ENCODE results near the gene LENG1. TPM values are rescaled to one million over a fixed set of nuclear protein-coding genes. Genes with fewer than 3 reads are reported as not detected.

The LENG1 gene
- polyA plus RNA-seq, 3 donors from 2014 or later: 2.6 to 14.0 (median 13.5) TPM

DNA sequence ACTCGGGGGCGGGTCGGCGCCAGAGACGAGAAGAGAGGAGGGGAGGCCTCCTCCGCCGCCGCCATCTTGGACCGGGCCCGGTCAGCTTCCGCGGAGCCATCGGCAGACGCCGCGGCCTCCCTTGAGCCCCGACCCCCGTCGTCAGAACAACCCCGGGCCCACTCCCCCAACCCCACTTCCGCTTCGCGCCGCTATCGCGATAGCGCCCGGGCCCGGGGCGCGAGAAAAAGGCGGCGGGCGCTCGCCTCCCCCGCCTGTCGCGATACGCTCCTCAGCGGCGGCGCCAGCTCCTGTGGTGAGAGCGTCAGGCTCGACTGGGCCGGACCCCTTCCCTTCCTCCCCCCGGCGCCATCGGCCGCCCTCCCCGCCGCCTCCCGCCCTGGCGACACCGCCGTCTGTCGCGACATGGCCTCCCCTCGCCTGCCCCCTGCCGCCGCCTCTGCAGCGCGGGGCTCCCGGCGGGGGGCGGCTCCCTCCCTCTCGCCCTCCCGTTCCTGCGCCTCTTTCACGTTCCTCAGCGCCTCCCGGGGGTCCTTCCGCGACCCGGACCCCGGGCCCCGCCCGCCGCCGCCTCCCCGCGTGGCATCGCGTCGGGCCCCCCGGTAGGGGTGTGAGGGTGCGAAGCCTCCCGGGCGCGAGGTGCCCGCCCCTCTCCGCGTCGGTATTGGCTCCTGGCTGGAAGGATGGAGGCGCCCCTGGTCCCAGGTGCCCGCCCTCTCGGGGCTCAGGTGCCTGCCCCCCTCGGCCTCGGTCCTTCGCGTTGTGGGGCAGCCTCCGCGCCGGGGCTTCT is 21.6 kb downstream of the LENG1 start, which contains the start of gene CNOT3:
Gene CNOT3, plus strand, starts transcription at position 64 of the 790 bp plus-strand sequence. CDS start 5,217 bp downstream, outside the sequence.
- DNase-seq: peak; percentile 37 to 54 (median 46)
- H3K27me3 Mint-ChIP-seq (ENCODE audit: low read depth in 3 of 3): peaks cover 10 to 18% (median 14%) of the 10 kb centered on the region in 3 donors
- H3K36me3 Mint-ChIP-seq: peaks cover 0 to 2% (median 0%) of the 10 kb centered on the region in 3 donors
- peak within 1 kb of the TSS; percentile 87 to 94 (median 90) for H3K4me3 Mint-ChIP-seq
- H3K4me1 Mint-ChIP-seq: peaks cover 42 to 55% of the 10 kb centered on the region in 2 donors
- H3K9me3 Mint-ChIP-seq: no peaks in the 10 kb centered on the region
- peak within 1 kb of the TSS; percentile 86 to 93 (median 92) for H3K27ac Mint-ChIP-seq

DNA sequence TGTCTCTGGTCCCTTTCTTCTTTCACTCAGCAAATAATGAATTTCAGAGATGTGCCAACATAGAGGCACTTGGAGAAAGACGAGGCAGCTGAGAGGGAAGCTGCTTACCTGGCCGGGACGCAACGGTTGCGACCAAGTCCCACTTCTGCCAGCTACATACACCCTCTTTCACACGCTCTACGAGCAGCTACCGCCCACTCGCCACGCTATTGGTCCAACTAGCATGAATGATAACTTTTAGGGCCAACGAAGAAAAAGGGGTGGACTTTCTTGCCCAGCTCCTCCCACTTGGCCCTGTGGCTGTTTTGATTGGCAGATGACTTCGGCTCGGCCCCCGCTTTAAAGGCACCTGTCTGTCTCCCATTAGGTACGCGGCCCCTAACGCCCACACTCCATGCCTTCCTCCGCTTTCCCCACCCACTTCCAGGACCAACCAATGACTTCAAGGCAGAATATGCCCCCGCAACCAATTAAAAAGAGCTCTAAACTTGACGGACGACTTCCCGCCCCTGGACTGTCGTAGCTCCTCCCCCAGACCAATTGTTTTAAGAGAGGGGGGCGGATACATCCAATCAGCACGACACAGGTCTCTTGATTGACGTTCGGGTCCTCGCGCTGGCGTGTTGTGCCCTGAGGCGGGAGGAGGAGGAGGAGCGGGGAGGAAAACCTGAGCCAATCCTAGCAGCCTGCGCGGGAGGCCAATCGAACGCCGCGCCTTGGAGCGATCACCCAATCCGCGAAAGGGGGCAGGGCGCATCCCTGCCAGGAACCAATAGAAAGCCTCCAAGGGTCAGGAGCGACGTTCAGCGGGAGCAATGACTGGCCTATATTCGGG is 22.4 kb downstream of the LENG1 start:
- H3K36me3 Mint-ChIP-seq: no peaks in the 10 kb centered on the region
- peak overlapping the region; percentile 85 to 94 (median 89) for H3K4me3 Mint-ChIP-seq
- H3K9me3 Mint-ChIP-seq: no peaks in the 10 kb centered on the region
- peaks cover 10 to 20% (median 14%) of the 10 kb centered on the region in 3 donors for H3K27me3 Mint-ChIP-seq (ENCODE audit: low read depth in 3 of 3)
- H3K27ac Mint-ChIP-seq: peak overlapping the region; percentile 71 to 93 (median 90)
- H3K4me1 Mint-ChIP-seq: peaks cover 40 to 49% of the 10 kb centered on the region in 2 donors
- peak; percentile 99 to 100 (median 100) for DNase-seq

GRCh38 chr19:54136086-54136863 is 23.2 kb downstream of the LENG1 start:
- peak overlapping the region; percentile 71 to 93 (median 90) for H3K27ac Mint-ChIP-seq
- peak overlapping the region; percentile 85 to 94 (median 89) for H3K4me3 Mint-ChIP-seq
- peaks cover 10 to 19% (median 14%) of the 10 kb centered on the region in 3 donors for H3K27me3 Mint-ChIP-seq (ENCODE audit: low read depth in 3 of 3)
- DNase-seq: no peak
- H3K9me3 Mint-ChIP-seq: no peaks in the 10 kb centered on the region
- peaks cover 38 to 41% of the 10 kb centered on the region in 2 donors for H3K4me1 Mint-ChIP-seq
- H3K36me3 Mint-ChIP-seq: no peaks in the 10 kb centered on the region

GRCh38 chr19:54133957-54134590 is 25.4 kb downstream of the LENG1 start:
- H3K9me3 Mint-ChIP-seq: no peaks in the 10 kb centered on the region
- peaks cover 19 to 21% of the 10 kb centered on the region in 2 donors for H3K4me1 Mint-ChIP-seq
- peak overlapping the region in 1 of 5 donors; percentile 40 for H3K4me3 Mint-ChIP-seq
- H3K27me3 Mint-ChIP-seq (ENCODE audit: low read depth in 3 of 3): peaks cover 8 to 19% (median 14%) of the 10 kb centered on the region in 3 donors
- no peak for DNase-seq
- H3K27ac Mint-ChIP-seq: peak overlapping the region in 4 of 6 donors; percentile 12 to 80 (median 74)
- no peaks in the 10 kb centered on the region for H3K36me3 Mint-ChIP-seq

- peak in 1 of 3 donors; percentile 66 for DNase-seq
- H3K27me3 Mint-ChIP-seq (ENCODE audit: low read depth in 3 of 3): peaks cover 4 to 19% (median 12%) of the 10 kb centered on the region in 3 donors
- no peaks in the 10 kb centered on the region for H3K36me3 Mint-ChIP-seq
- H3K27ac Mint-ChIP-seq: peak overlapping the region in 1 of 6 donors; percentile 81
- H3K4me3 Mint-ChIP-seq: no peak overlapping the region
- H3K4me1 Mint-ChIP-seq: peaks cover 12 to 15% of the 10 kb centered on the region in 2 donors
- H3K9me3 Mint-ChIP-seq: no peaks in the 10 kb centered on the region
Measured at GRCh38 chr19:54133312-54133956, 26.1 kb downstream of the LENG1 start.

DNA sequence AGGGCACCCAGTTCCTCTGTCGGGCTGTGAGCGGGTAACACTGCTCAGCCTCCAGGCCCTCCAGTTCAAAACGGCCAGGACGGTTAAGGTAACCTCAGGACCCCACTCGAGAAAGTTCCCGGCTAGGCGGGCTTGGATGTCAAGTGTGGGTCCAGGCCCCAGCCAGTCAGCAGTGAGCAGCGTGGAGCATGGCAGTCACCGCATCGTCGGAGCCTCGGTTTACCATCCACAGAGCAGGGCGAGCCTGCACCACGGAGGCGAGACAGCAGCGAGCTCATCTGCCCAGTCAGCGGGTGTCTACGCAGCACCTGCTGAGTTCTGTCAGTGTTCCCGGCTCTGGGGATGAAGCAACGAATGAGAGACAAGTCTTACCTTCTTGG is 29.9 kb downstream of the LENG1 start:
- no peaks in the 10 kb centered on the region for H3K9me3 Mint-ChIP-seq
- H3K36me3 Mint-ChIP-seq: peaks cover 0 to 8% (median 5%) of the 10 kb centered on the region in 3 donors
- peaks cover 0 to 3% of the 10 kb centered on the region in 2 donors for H3K4me1 Mint-ChIP-seq

DNA sequence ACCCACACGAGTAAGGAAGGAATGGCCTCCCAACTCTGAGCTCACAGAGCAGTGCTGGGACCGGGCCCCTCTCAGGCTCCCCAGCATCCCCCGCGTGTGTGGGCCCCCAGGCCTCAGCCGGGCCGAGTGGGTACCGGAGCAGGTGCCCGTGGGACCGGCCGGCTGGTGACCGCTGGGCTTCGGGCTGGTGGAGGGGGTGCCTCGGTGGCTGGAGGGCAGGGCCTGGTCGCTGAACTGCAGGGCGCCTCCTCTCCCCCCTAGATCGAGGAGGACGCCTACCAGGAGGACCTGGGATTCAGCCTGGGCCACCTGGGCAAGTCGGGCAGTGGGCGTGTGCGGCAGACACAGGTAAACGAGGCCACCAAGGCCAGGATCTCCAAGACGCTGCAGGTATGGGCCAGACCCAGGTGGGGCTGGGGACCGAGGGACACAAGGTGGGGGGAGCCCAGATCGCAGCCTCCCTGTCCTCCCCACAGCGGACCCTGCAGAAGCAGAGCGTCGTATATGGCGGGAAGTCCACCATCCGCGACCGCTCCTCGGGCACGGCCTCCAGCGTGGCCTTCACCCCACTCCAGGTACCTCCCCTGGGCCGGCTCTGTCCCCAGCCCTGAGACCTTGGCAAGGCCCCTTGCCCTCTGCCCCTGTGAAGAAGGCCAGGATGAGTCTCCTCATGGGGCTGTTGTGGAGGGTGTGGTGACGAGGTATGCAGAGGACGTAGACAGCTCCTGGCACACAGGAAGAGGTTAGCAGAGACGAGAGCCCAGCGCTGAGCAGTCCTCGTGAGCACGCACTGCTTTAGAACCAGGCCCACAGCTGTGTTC is 30.5 kb downstream of the LENG1 start:
- peaks cover 0 to 10% (median 5%) of the 10 kb centered on the region in 3 donors for H3K36me3 Mint-ChIP-seq
- no peak for DNase-seq

More for the DNA sequence above, 29.9 kb downstream of the LENG1 start:
- no peak for DNase-seq
- Mint-ChIP-seq H3K27ac (no peak overlapping the region), H3K4me3 (no peak overlapping the region), H3K27me3 (ENCODE audit: low read depth in 3 of 3) (peaks cover 0 to 9% (median 6%) of the 10 kb centered on the region in 3 donors)

DNA sequence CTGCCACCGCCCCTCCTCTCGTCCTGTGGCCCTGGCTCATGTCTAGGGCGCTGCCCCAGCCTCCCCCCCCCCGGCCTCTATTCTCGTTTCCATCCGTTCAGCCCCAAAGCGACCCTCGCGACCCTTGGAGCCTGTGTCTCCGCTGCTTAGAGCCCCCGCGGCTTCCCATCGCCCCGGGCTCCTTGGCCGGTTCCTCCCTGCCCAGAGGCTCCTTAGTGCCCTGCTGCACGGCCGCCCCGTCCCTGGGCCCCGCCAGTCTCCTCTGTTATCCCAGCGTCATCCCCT is 31.1 kb downstream of the LENG1 start:
- H3K27me3 Mint-ChIP-seq (ENCODE audit: low read depth in 3 of 3): peaks cover 0 to 5% (median 0%) of the 10 kb centered on the region in 3 donors
- H3K27ac Mint-ChIP-seq: no peak overlapping the region
- no peaks in the 10 kb centered on the region for H3K9me3 Mint-ChIP-seq
- no peak overlapping the region for H3K4me3 Mint-ChIP-seq
- DNase-seq: no peak
- no peaks in the 10 kb centered on the region for H3K4me1 Mint-ChIP-seq
- peaks cover 0 to 12% (median 6%) of the 10 kb centered on the region in 3 donors for H3K36me3 Mint-ChIP-seq

More for the DNA sequence above, 30.5 kb downstream of the LENG1 start:
- H3K4me1 Mint-ChIP-seq: no peaks in the 10 kb centered on the region
- no peak overlapping the region for H3K4me3 Mint-ChIP-seq
- H3K27ac Mint-ChIP-seq: no peak overlapping the region
- H3K27me3 Mint-ChIP-seq (ENCODE audit: low read depth in 3 of 3): peaks cover 0 to 5% (median 3%) of the 10 kb centered on the region in 3 donors
- H3K9me3 Mint-ChIP-seq: no peaks in the 10 kb centered on the region

DNA sequence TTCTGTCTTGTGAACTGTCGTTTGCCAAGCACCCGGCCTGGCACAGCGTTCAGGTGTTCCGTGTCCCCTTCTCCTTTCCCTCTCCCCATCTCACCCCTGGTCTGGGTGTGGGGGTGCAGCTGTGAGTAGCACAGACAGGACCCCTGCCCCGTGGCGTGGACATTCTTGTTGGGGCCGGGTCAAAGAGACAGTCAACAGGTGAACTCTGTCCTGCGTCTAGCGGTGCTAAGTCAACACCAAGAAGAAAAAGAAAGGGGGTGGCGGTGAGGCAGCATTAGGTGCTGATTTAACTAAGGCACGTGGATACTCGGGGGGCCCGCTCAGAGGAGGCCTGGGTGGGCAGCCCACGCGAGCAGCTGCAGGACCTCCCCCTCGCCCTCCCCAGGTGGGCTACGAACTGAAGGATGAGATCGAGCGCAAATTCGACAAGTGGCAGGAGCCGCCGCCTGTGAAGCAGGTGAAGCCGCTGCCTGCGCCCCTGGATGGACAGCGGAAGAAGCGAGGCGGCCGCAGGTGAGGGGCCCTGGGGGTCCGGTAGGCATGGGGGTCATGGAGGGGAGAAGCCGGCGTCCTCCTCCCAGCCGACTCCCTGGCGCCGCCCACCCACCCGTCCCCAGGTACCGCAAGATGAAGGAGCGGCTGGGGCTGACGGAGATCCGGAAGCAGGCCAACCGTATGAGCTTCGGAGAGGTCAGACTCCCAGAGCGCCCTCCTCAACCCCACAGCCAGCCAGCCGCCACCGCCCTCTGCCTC is 31.7 kb downstream of the LENG1 start:
- Mint-ChIP-seq H3K4me3 (no peak overlapping the region), H3K27ac (peak overlapping the region in 1 of 6 donors; percentile 61), H3K9me3 (no peaks in the 10 kb centered on the region), H3K27me3 (ENCODE audit: low read depth in 3 of 3) (peaks cover 0 to 4% (median 0%) of the 10 kb centered on the region in 3 donors), H3K4me1 (no peaks in the 10 kb centered on the region), H3K36me3 (peaks cover 0 to 16% (median 8%) of the 10 kb centered on the region in 3 donors)
- DNase-seq: no peak

GRCh38 chr19:54125713-54126112 is 33.8 kb downstream of the LENG1 start:
- Mint-ChIP-seq H3K4me1 (no peaks in the 10 kb centered on the region), H3K9me3 (no peaks in the 10 kb centered on the region), H3K4me3 (no peak overlapping the region), H3K27ac (no peak overlapping the region), H3K27me3 (ENCODE audit: low read depth in 3 of 3) (peaks cover 0 to 1% (median 0%) of the 10 kb centered on the region in 3 donors), H3K36me3 (peaks cover 0 to 22% (median 13%) of the 10 kb centered on the region in 3 donors)
- no peak for DNase-seq

GRCh38 chr19:54124393-54124792 is 35.1 kb downstream of the LENG1 start:
- DNase-seq: no peak
- Mint-ChIP-seq H3K27ac (no peak overlapping the region), H3K36me3 (peaks cover 0 to 30% (median 13%) of the 10 kb centered on the region in 3 donors), H3K9me3 (no peaks in the 10 kb centered on the region), H3K27me3 (ENCODE audit: low read depth in 3 of 3) (peaks cover 0 to 1% (median 0%) of the 10 kb centered on the region in 3 donors), H3K4me3 (no peak overlapping the region), H3K4me1 (no peaks in the 10 kb centered on the region)

Measured in immature natural killer cell (primary cell).